Measurements from ENCODE around the gene PTPRG.

PTPRG gene

GRCh38 chr3:61940236-61940635 is 378.9 kb downstream of the PTPRG start:
- Histone ChIP-seq H3K4me3 (ENCODE audit: low read depth, low read length) (no peak overlapping the region), H3K9ac (ENCODE audit: low read length) (no peak overlapping the region), H2BK12ac (ENCODE audit: low read length) (no peak overlapping the region)

GRCh38 chr3:61943975-61944374 is 382.6 kb downstream of the PTPRG start:
- no peak overlapping the region for H3K4me2 ChIP-seq (ENCODE audit: low read length)
- H3K4me1 ChIP-seq (ENCODE audit: control insufficient read depth in 1 of 2, insufficient read depth in 2 of 2, low read length in 2 of 2): peaks cover 2 to 5% of the 10 kb centered on the region in 2 experiments
- no peak overlapping the region for H3K4me3 ChIP-seq (ENCODE audit: low read depth, low read length)
- no peaks in the 10 kb centered on the region for H3K9me3 ChIP-seq (ENCODE audit: insufficient read depth, low read depth, low read length)
- no peak overlapping the region for H2BK120ac ChIP-seq (ENCODE audit: insufficient read depth, low read length, poor library complexity)
- no peak overlapping the region for H3K4ac ChIP-seq (ENCODE audit: low read depth, low read length)
- H3K23ac ChIP-seq (ENCODE audit: low read length): no peak overlapping the region
- H3K18ac ChIP-seq (ENCODE audit: low read length): no peak overlapping the region
- H3K27me3 ChIP-seq (ENCODE audit: insufficient read depth, low read length): no peaks in the 10 kb centered on the region
- no peak overlapping the region for H4K91ac ChIP-seq (ENCODE audit: low read depth, low read length)
- peaks cover 4% of the 10 kb centered on the region for H3K79me1 ChIP-seq (ENCODE audit: low read length)
- no peaks in the 10 kb centered on the region for H3K79me2 ChIP-seq (ENCODE audit: control insufficient read depth, insufficient read depth, low read length, poor library complexity)
- H3K14ac ChIP-seq (ENCODE audit: low read length): no peak overlapping the region
- no peak overlapping the region for H4K12ac ChIP-seq (ENCODE audit: low read depth, low read length)
- no peak overlapping the region for H2BK12ac ChIP-seq (ENCODE audit: low read length)
- no peak overlapping the region for H2BK5ac ChIP-seq (ENCODE audit: low read depth, low read length, poor library complexity)
- H2AK5ac ChIP-seq (ENCODE audit: low read length): no peak overlapping the region
- no peak overlapping the region for H2AFZ ChIP-seq (ENCODE audit: insufficient read depth, low read length, poor library complexity)
- WGBS (ENCODE audit: extremely low coverage, insufficient coverage, insufficient read length): no CpG with 5 or more reads among the region's 4 CpGs
- no peak overlapping the region for H3K27ac ChIP-seq (ENCODE audit: low read depth, low read length)
- H3K36me3 ChIP-seq (ENCODE audit: control insufficient read depth in 1 of 2, insufficient read depth in 2 of 2, low read length in 2 of 2): no peaks in the 10 kb centered on the region
- DNase-seq: no peak
- no peak overlapping the region for H3K9ac ChIP-seq (ENCODE audit: low read length)
- no peak overlapping the region for H4K8ac ChIP-seq (ENCODE audit: low read depth, low read length)

More at GRCh38 chr3:61940236-61940635, 378.9 kb downstream of the PTPRG start:
- Histone ChIP-seq H3K4me2 (ENCODE audit: low read length) (no peak overlapping the region), H3K14ac (ENCODE audit: low read length) (no peak overlapping the region), H3K27me3 (ENCODE audit: insufficient read depth, low read length) (no peaks in the 10 kb centered on the region), H3K18ac (ENCODE audit: low read length) (no peak overlapping the region), H3K23ac (ENCODE audit: low read length) (no peak overlapping the region), H2BK120ac (ENCODE audit: insufficient read depth, low read length, poor library complexity) (no peak overlapping the region), H2BK5ac (ENCODE audit: low read depth, low read length, poor library complexity) (no peak overlapping the region), H4K8ac (ENCODE audit: low read depth, low read length) (no peak overlapping the region), H3K36me3 (ENCODE audit: control insufficient read depth in 1 of 2, insufficient read depth in 2 of 2, low read length in 2 of 2) (no peaks in the 10 kb centered on the region), H3K27ac (ENCODE audit: low read depth, low read length) (no peak overlapping the region), H3K79me2 (ENCODE audit: control insufficient read depth, insufficient read depth, low read length, poor library complexity) (no peaks in the 10 kb centered on the region), H3K4ac (ENCODE audit: low read depth, low read length) (no peak overlapping the region), H2AFZ (ENCODE audit: insufficient read depth, low read length, poor library complexity) (no peak overlapping the region), H3K9me3 (ENCODE audit: insufficient read depth, low read depth, low read length) (no peaks in the 10 kb centered on the region), H3K4me1 (ENCODE audit: control insufficient read depth in 1 of 2, insufficient read depth in 2 of 2, low read length in 2 of 2) (peaks cover 0 to 2% of the 10 kb centered on the region in 2 experiments), H4K91ac (ENCODE audit: low read depth, low read length) (no peak overlapping the region), H2AK5ac (ENCODE audit: low read length) (no peak overlapping the region), H4K12ac (ENCODE audit: low read depth, low read length) (no peak overlapping the region), H3K79me1 (ENCODE audit: low read length) (no peaks in the 10 kb centered on the region)
- WGBS (ENCODE audit: extremely low coverage, insufficient coverage, insufficient read length): no CpG with 5 or more reads among the region's 2 CpGs
- DNase-seq: no peak

DNA sequence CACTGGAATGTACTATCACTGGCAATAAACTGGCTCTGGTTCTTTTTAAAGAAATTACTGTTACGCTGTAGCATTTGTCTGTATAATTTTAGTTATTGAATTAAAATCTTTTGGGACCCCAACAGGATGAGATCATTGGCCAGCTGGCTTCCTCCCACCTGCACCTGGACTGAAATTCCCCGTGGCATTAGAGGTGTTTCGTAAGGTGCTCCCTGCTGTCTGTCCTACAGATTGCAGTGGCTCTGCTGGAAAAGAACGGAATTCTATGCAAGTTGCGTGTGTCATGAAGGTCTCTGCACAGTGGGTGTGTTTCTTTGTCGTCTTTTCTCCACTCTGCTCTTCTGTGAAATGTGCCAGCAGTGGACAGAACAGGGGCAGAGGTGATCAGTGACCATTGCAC is 383.4 kb downstream of the PTPRG start:
- no peaks in the 10 kb centered on the region for H3K79me2 ChIP-seq (ENCODE audit: control insufficient read depth, insufficient read depth, low read length, poor library complexity)
- no peak overlapping the region for H3K4me2 ChIP-seq (ENCODE audit: low read length)
- no peak overlapping the region for H4K12ac ChIP-seq (ENCODE audit: low read depth, low read length)
- no peak overlapping the region for H3K9ac ChIP-seq (ENCODE audit: low read length)
- no peaks in the 10 kb centered on the region for H3K27me3 ChIP-seq (ENCODE audit: insufficient read depth, low read length)
- no peak overlapping the region for H3K4ac ChIP-seq (ENCODE audit: low read depth, low read length)
- DNase-seq: no peak
- H4K91ac ChIP-seq (ENCODE audit: low read depth, low read length): no peak overlapping the region
- H2AK5ac ChIP-seq (ENCODE audit: low read length): no peak overlapping the region
- no peak overlapping the region for H2BK5ac ChIP-seq (ENCODE audit: low read depth, low read length, poor library complexity)
- H3K4me3 ChIP-seq (ENCODE audit: low read depth, low read length): no peak overlapping the region
- H2AFZ ChIP-seq (ENCODE audit: insufficient read depth, low read length, poor library complexity): no peak overlapping the region
- H3K4me1 ChIP-seq (ENCODE audit: control insufficient read depth in 1 of 2, insufficient read depth in 2 of 2, low read length in 2 of 2): peaks cover 2 to 5% of the 10 kb centered on the region in 2 experiments
- H3K14ac ChIP-seq (ENCODE audit: low read length): no peak overlapping the region
- H3K27ac ChIP-seq (ENCODE audit: low read depth, low read length): no peak overlapping the region
- H4K8ac ChIP-seq (ENCODE audit: low read depth, low read length): no peak overlapping the region
- WGBS (ENCODE audit: extremely low coverage, insufficient coverage, insufficient read length): no CpG with 5 or more reads among the region's 6 CpGs
- no peak overlapping the region for H2BK120ac ChIP-seq (ENCODE audit: insufficient read depth, low read length, poor library complexity)
- H2BK12ac ChIP-seq (ENCODE audit: low read length): no peak overlapping the region
- no peaks in the 10 kb centered on the region for H3K9me3 ChIP-seq (ENCODE audit: insufficient read depth, low read depth, low read length)
- H3K79me1 ChIP-seq (ENCODE audit: low read length): peaks cover 4% of the 10 kb centered on the region
- no peak overlapping the region for H3K18ac ChIP-seq (ENCODE audit: low read length)
- no peaks in the 10 kb centered on the region for H3K36me3 ChIP-seq (ENCODE audit: control insufficient read depth in 1 of 2, insufficient read depth in 2 of 2, low read length in 2 of 2)
- H3K23ac ChIP-seq (ENCODE audit: low read length): no peak overlapping the region

DNA sequence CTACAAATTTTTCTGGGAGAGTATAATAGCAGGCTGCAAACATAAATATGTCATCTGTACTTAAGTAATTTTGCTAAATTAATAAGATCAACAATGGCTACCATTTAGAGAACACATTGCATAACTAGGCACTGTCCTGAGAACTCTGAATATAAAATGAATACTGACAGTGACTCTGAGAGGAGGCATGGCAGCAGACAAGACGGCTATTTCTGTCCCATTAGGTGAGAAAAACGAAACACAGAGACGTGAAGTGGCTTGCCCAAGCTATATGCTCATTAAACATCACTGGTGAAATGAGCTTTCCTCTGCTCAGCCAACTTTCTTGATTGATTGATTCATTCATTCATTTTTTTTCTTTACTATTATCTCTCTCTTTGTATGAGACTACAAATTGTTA is 384.3 kb downstream of the PTPRG start:
- Histone ChIP-seq H2BK5ac (ENCODE audit: low read depth, low read length, poor library complexity) (no peak overlapping the region), H4K12ac (ENCODE audit: low read depth, low read length) (no peak overlapping the region), H4K8ac (ENCODE audit: low read depth, low read length) (no peak overlapping the region), H2AK5ac (ENCODE audit: low read length) (no peak overlapping the region), H3K4ac (ENCODE audit: low read depth, low read length) (no peak overlapping the region), H3K79me1 (ENCODE audit: low read length) (peaks cover 4% of the 10 kb centered on the region), H3K79me2 (ENCODE audit: control insufficient read depth, insufficient read depth, low read length, poor library complexity) (no peaks in the 10 kb centered on the region), H3K4me1 (ENCODE audit: control insufficient read depth in 1 of 2, insufficient read depth in 2 of 2, low read length in 2 of 2) (peaks cover 2 to 5% of the 10 kb centered on the region in 2 experiments), H3K18ac (ENCODE audit: low read length) (no peak overlapping the region), H3K14ac (ENCODE audit: low read length) (no peak overlapping the region), H2AFZ (ENCODE audit: insufficient read depth, low read length, poor library complexity) (no peak overlapping the region), H3K9me3 (ENCODE audit: insufficient read depth, low read depth, low read length) (no peaks in the 10 kb centered on the region), H2BK120ac (ENCODE audit: insufficient read depth, low read length, poor library complexity) (no peak overlapping the region), H3K9ac (ENCODE audit: low read length) (no peak overlapping the region), H3K4me3 (ENCODE audit: low read depth, low read length) (no peak overlapping the region), H4K91ac (ENCODE audit: low read depth, low read length) (no peak overlapping the region), H3K23ac (ENCODE audit: low read length) (no peak overlapping the region), H2BK12ac (ENCODE audit: low read length) (no peak overlapping the region), H3K27ac (ENCODE audit: low read depth, low read length) (no peak overlapping the region), H3K36me3 (ENCODE audit: control insufficient read depth in 1 of 2, insufficient read depth in 2 of 2, low read length in 2 of 2) (no peaks in the 10 kb centered on the region), H3K27me3 (ENCODE audit: insufficient read depth, low read length) (no peaks in the 10 kb centered on the region), H3K4me2 (ENCODE audit: low read length) (no peak overlapping the region)
- no CpG with 5 or more reads among the region's 3 CpGs for WGBS (ENCODE audit: extremely low coverage, insufficient coverage, insufficient read length)
- DNase-seq: no peak
